HG02943 (cell line): ENCODE results near the gene CACNA2D1.

Experiments used
- ATAC-seq: cut with Tn5 transposase; IDR thresholded peaks from one replicate; pipeline ENCODE4 v1.9.1; 2021; ENCODE audit warnings: mild to moderate bottlenecking, low read depth, moderate library complexity; ENCODE audit not compliant: unreplicated experiment

The CACNA2D1 gene

DNA sequence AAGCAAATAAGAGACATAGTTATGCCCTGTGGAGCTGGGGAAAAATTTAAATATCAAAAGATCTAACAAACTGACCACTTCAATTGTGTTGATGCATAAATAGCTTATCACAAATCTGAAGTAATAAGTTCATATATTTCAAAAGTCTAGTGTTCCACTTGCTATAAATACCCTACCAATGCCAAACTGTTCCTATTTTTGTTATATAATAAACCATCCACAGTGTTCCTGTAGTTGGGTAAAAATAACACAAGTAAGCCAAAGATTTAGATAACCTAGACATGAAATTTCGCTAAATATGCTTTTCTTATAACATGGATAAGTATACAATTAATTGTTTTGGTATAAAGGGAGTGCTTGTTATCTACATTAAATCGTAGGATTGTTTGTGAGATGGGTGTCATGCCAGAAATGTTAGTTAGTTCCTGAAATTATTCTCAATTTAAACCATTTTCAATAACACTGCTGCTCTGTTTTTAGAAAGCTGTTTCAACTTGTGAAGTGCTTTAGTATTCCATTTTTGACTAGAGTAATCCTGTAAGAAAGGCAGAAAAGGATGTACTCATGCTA is 85.5 kb downstream of the CACNA2D1 start:
- ATAC-seq = no peak

DNA sequence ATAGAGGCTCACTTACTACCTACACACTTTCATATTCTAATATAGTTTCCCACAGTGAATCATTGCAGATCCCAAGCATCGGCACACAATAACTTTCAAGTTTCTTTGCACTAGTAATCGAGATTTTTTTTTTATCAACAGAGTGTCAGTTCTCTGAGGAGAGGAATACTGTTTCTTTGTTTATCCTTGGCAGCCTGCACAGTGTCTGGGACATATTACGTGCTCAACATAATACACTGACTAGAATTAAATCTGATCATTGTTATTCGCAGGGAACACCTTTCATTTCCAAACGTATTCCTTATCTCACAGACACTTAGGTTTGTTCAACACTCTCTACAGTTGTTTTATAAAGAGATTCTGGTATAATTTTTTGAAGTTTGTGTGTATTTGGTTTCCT is 95.3 kb downstream of the CACNA2D1 start:
- no peak for ATAC-seq

DNA sequence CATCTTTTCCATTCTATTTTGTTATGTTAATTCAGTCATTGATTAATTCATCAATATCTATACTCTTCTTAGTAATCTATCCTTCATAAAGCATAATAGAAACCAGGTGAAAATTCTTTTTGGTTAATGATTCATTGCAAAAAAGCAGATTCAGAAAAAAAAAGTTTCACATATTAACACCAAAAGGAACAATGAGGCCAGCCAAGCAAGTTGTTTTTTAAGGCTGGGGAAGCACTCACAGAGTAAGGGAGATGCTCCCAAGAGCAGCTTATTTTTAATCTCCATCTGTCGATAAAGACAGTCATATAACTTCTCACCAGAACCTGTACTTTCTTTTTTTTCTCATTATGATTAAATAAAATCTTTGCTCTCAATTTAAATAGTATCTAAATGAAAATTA is 95.8 kb downstream of the CACNA2D1 start:
- no peak for ATAC-seq

DNA sequence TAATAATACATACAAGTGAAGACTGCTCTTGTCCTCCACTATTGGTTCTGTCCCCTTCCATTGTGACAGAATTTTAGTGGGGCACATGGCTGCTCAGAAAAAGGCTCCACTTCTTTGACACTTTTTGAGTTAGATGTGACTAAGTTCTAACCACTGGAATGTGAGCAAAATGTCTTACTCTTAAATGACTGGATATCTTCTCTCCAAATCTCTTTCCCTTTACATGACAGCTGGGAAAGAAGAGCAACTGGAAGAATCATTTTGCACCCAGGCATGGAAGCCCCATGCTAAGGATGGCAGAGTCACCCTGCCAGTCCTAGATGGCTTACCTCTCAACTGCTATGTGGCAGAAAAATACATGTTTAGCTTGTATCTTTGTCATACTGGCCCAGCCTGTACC is 97.7 kb downstream of the CACNA2D1 start:
- no peak for ATAC-seq

DNA sequence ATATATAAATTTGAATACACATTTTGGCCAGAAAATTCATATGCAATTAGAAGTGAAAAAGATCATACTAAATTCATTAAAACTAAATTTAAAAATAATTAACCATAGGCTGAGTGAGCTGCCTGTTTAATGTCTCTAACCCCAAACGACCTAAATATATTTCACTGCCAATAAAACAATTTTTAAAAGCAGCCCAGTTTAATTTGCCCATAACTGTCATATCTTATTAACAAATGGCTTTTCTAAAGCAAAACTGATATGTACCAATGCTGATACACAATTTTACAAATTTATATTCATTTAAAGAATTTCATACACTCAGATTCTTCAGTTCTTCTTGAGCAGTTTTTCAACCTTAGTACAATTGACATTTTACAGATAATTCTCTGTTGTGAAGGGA is 99.9 kb downstream of the CACNA2D1 start:
- ATAC-seq = no peak

DNA sequence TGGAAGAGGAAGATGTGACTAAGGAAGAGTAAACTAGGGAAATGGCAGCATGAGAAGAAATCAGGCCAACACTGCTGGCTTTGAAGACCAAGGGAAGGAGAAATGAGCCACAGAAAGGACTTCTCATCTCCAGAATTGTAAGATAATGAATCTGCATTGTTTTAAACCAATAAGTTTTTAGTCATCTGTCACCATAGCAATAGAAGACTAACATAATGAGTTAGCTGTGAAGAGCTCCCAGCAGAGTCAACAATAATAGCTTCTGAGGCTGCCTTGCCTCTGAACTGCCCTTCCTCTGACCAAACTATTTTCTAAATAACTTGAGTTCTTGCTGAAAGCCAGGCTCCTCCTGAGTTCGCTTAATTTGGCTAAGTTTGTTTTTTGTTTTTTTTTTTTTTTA is 103.6 kb downstream of the CACNA2D1 start:
- no peak for ATAC-seq

DNA sequence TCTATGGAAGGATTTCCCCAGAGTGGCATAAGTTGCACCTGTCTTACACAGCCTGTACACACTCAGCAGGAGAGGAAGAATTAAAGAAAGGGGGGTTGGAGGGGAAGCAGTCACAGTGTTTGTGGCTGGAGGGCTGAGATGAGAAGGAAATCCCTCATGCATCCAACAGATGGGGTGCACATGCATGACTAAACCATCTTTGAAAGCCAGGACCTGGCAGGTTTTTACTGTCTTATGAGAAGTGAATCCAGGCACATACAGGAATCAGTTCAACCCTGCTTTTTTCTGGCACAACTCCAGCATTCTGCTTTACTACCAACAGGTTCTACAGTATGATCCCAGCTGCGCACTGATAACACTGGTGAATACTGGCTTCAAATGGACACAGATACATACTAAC is 107.7 kb downstream of the CACNA2D1 start:
- no peak for ATAC-seq

DNA sequence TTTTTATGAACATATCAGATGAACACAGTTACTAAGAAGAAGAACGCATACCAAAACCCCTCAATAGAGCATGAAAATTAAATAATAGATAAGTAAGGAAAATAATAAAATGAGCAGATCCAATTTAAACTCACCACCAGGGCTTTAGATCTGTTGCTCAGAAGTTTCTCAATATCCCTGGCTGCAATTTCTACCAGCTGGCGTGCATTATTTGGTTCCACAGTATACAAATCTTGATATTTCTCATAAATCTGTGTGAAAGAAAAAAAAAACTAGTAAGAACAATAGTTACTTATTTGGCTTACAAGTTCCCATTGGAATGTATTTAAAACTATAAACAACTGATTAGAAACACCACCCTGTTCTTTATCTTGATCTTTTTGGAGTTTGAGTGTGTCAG is 108.6 kb downstream of the CACNA2D1 start:
- ATAC-seq = no peak

DNA sequence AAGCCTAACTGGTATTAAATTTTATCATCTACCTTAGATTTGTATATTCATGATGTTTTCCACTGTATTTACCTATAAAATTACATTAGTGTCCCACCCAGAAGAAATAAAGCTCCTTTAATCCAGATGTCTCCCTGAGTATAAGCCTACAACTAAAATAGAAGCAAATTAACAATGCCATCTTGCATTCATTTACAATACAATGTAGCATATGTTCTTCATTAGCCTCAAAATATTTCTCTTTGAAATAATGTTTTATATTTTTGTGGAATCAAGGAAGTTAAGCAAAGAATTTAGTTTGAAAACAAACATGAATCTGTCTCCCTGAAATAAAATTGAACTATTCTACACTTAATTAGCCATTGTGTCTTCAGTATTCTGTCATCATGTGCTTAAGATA is 112.3 kb downstream of the CACNA2D1 start:
- ATAC-seq = no peak

DNA sequence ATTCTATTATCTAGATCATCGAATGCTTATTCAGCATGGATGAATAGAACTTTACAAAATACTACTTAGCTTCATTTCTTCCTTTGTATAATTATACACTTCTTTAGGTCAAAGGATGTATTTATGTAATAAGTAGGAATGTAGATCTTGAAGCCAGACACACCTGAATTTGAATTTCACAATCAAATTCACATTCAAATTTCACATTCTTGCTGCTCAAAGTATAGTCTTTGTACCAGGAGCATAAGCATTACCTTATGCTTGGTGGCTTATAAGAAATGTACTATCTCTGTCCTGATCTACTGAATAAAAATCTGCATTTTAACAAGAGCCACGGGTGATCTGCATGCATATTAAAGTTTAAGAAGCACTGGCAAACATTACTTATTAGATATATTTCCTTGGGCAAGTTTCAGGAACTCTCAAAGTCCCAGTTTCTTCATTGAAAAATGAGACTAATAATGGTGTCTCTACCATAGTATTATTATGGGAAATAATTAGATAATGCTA is 112.8 kb downstream of the CACNA2D1 start:
- ATAC-seq = no peak

DNA sequence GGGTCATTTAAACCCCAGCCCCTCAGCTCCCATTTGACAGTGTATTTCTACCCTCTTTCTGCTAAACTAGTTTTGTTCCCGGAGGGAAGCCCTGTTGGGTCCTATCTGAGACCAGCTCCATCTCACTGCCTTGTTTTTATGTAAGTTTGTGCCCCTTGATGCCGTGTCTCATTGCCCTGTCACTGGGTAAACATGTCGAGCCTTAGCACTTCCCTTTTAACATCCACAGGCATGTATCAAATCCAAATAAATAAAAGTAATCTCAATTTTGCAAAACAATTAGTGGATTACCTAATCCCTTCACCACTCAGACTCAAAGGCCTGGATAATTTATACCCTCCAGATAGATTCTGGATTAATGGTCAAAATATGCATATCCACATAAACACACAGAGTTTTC is 115.7 kb downstream of the CACNA2D1 start:
- no peak for ATAC-seq

DNA sequence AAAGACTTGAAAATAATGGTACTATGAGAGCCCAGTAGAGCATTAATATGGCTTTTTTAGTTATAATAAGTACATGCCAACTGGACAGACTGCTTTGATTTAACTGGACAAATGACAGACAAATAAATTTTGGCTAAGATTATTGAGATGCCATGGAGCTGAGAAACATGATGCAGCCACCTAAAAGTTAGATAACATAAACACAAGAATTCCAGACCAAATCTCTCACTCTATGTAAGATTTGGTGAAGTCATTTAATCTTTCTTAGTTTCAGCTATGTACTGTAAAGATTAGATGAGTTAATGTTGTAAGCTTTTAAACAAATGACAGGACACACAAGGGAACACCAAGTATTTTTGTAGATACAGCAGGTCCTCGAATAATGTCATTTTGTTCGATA is 118.2 kb downstream of the CACNA2D1 start:
- ATAC-seq = no peak

DNA sequence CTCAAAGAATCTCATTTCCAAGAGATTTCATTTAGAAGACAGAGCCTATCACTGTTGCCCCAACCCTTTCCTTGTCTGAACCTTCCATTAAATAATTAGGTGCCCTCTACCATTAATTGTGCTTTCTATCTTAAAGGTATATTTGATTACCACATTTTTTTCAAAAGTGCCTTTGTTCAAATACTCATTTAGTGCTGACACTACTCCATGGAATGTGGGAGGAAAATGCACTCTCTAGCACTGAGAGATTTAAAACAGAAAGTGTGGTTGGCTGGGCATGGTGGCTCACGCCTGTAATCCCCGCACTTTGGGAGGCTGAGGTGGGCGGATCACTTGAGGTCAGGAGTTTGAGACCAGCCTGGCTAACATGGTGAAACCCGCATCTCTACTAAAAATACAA is 119.8 kb downstream of the CACNA2D1 start:
- ATAC-seq = no peak

DNA sequence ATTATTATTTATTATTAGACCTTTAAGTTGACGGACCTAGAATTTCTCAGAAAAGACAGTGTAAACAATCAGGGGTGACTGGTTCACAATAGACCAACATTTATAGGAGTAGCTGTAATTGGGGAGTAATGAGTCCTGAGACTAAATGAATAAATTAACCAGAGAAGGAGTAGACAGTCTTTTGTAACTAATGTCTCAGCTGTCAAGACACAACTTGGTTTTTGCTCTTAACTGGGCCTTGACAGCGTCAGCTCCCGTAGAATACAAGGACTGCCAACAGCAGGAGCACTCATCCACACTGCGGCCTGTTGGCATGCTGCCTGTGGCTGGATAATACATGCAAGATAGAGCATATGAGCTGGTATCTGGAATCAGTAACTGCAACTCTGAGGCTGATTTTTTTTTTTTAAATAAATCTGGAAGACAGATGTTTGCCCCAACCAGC is 123.9 kb downstream of the CACNA2D1 start:
- no peak for ATAC-seq

DNA sequence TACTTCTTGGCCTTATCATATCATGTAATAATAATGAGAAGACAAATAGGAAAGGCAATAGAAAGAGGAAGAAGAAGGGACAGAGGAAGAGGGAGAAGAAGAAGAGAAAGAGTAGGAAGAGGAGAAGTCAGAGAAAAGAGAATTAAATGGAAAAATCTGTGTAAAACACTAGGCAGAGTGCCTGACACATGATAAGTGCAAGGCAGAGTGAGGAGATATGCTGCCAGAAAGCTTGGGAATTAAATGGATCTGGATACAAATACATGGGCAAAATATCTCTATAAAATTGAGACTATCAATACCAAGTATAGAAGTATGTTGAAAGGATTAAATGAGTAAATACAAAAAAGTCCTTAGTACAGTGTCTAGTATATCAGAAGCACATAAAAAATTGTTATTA is 124.8 kb downstream of the CACNA2D1 start:
- no peak for ATAC-seq

DNA sequence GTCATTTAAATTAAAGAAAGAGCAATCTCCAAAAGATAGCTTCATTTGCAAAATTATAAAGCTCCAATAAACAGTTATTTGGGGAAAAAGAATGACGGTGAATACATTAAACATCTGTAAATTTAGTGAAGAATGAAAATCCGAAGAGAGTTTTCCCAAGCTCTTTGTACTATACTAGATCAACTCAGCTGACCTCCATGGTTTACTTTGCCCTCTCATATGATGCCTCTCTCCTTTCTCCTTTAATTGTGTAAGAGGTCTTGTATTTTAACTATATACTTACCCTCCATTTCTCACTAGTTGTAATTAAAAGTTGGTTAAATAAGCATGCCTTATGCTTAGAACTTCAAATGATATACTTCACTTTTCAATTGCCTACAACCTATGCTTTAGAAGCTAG is 125.8 kb downstream of the CACNA2D1 start:
- no peak for ATAC-seq

DNA sequence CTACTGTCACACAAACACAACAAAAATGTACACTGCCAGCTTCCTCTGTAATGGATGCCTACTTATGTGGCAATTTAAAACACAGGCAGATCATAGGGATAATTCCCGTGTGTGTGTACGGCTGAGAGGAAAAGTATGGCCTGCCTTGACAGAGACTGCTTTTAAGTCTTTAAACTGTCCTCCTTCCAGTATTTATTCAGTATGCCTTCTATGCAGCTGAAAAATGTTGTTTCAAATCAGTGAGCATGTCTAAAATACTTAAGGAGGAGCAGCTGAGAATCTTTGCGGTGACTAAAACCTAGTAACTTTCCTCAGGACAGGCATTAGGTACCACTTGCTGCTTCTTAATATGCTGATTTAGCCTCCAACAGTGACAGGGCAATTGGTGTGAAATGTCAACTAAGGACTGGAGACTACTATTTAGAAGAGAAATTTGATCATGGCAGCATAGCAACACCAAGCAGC is 126.3 kb downstream of the CACNA2D1 start:
- no peak for ATAC-seq

DNA sequence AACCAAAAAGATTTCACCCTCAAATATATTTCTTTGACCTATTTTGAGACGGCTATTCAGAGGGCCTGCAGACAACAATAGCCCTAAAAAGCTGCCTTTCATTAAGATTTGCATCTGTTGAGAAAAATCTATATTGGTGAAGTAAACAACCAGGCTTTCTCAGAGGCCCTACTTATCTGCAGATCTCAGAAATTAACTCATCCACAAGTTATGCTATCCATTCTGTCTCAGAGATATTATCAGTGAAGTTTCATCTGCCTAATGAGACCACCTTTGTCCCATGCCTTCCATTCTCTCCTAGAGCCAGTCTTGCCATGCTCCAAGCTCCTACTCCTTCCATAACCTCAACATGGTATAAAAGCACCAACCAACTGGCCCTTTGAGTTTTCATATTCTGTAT is 130.3 kb downstream of the CACNA2D1 start:
- ATAC-seq = no peak

DNA sequence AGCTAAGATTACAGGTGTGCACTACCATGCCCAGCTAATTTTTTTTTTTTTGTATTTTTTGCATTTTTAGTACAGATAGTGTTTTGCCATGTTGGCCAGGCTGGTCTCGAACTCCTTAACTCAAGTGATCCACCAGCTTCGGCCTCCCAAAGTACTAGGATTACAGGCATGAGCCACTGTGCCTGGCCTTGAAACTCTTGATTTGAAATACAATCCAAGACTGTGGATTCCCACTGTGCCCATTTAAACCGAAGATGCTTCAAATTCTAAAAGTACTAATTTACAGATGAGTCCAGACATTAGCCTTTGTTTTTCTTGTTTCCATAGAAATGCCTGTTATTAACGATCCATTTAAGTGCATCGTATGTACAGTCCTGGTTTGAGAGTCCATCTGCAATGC is 130.9 kb downstream of the CACNA2D1 start:
- ATAC-seq = no peak

DNA sequence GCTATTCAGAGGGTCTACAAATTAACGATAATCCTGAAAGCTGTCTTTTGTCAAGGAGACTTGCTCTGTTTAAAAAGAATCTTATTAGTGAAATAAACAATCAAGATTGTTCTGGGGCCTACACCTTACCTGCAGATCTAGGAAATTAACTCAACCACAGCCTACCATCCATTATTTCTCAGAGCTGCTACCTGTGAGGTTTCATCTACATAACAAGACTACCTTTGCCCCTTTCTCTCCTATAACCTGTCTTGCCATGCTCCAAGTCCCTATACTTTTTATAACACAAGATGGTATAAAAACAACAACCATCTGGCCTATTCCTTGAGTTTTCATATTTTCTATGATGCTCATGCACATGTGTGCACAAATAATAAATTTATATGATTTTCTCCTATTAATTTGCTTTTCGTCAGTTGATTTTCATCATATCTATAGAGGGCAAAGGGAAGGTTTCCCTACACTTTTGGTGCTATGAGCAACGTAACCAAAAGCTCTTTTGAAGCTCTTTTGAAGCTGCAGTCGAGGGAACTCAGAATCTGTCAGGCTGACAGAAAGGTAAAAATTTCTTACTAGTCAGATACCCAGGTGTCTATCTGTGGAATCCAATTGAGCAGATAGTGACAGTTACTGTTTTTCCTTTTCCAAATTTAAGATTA is 138.1 kb downstream of the CACNA2D1 start:
- ATAC-seq = no peak

DNA sequence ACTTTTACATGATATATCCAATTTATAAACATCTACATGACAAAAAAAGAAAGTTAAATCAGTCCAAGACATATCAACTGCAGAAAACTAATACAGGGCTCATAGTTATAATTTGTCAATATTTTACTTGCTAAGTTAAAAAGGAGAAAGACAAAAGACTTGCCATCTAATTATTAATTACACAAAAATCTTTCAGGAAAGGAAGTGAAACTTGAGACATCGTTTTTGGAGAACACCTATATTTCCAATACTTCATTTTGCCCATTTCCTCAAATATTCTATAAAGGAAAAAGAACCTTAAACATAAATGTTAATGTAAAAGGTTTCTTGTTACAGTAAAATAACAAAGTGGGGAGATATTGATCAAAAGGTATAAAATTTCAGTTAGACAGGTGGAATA is 148.7 kb downstream of the CACNA2D1 start:
- ATAC-seq = no peak

DNA sequence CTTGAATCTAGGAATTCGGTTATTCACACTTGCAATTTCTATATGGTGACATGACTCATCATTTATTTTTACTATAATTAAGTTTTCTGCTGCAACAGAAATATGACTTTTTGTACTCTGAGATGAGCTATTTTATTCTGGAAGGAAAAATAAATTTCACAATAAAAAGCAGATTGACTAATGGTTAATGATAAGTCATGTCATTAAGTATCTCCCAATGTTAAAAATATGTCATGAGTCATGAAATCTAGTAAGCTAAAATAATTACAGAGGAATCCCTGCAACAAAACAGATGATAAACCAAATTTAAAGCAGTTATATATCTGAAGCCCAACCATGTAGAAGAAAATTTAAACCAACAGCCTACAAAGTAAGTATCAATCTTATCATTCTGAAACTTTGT is 149.2 kb downstream of the CACNA2D1 start:
- ATAC-seq = no peak
